Neural cell (in vitro differentiated cells): ENCODE measurements around the gene OXLD1.

Experiments used
- CTCF ChIP-seq: fragments of 450-650 bp; IDR thresholded peaks from 2 replicates; pipeline ENCODE4 v1.5.1; 2014; ENCODE audit warnings: antibody characterized with exemption, mild to moderate bottlenecking, moderate library complexity; ENCODE audit not compliant: poor library complexity, severe bottlenecking
- EP300 ChIP-seq: fragments of 450-650 bp; conservative IDR thresholded peaks from 2 replicates; pipeline ENCODE4 v1.6.1; 2014; ENCODE audit warnings: antibody characterized with exemption, mild to moderate bottlenecking, moderate library complexity; ENCODE audit not compliant: poor library complexity, severe bottlenecking
- EZH2 ChIP-seq: fragments of 200-600, 300-800 bp; shearing (Covaris generic), sonication (generic); IDR thresholded peaks from 2 replicates; pipeline ENCODE4 v1.6.1; 2014; ENCODE audit warnings: antibody characterized with exemption, low read length, borderline replicate concordance, mild to moderate bottlenecking; ENCODE audit not compliant: insufficient read depth, poor library complexity, severe bottlenecking
- MXI1 ChIP-seq: fragments of 450-650 bp; conservative IDR thresholded peaks from 2 replicates; pipeline ENCODE4 v1.6.1; 2014; ENCODE audit warnings: antibody characterized with exemption, mild to moderate bottlenecking; ENCODE audit not compliant: poor library complexity, severe bottlenecking
- POLR2AphosphoS5 ChIP-seq: IDR thresholded peaks from 2 replicates; pipeline ENCODE4 v1.6.1; 2012
- RAD21 ChIP-seq: fragments of 450-650 bp; conservative IDR thresholded peaks from 2 replicates; pipeline ENCODE4 v1.6.1; 2014; ENCODE audit warnings: antibody characterized with exemption, mild to moderate bottlenecking, moderate library complexity
- REST ChIP-seq: IDR thresholded peaks from 2 replicates; pipeline ENCODE4 v1.6.1; 2012; ENCODE audit warnings: borderline replicate concordance
- SMC3 ChIP-seq: fragments of 450-650 bp; conservative IDR thresholded peaks from 2 replicates; pipeline ENCODE4 v1.6.1; 2014; ENCODE audit warnings: antibody characterized with exemption, mild to moderate bottlenecking, moderate library complexity; ENCODE audit not compliant: poor library complexity
- TAF1 ChIP-seq: IDR thresholded peaks from 2 replicates; pipeline ENCODE4 v1.6.1; 2012; ENCODE audit warnings: low read depth

GRCh38 chr17:81713004-81713555 is 46.7 kb upstream of the OXLD1 start:
- no peak for TF ChIP-seq EP300
- TF ChIP-seq CTCF: no peak
- no peak for TF ChIP-seq EZH2
- TF ChIP-seq SMC3: no peak
- no peak for TF ChIP-seq REST
- no peak for TF ChIP-seq POLR2AphosphoS5
- no peak for TF ChIP-seq TAF1
- no peak for TF ChIP-seq RAD21
- no peak for TF ChIP-seq MXI1
